Measurements from ENCODE around the gene TM2D3.

TM2D3 gene

GRCh38 chr15:101604124-101604874 lies 47.9 kb downstream of the TM2D3 start:
- DNase-seq (ENCODE audit: low read depth in 2 of 2): no peak

GRCh38 chr15:101602801-101603200 lies 49.4 kb downstream of the TM2D3 start:
- DNase-seq (ENCODE audit: low read depth in 2 of 2): no peak

- no peak for DNase-seq (ENCODE audit: low read depth in 2 of 2)
Observed at GRCh38 chr15:101600035-101600434, 52.1 kb downstream of the TM2D3 start.

GRCh38 chr15:101599091-101599490 lies 53.1 kb downstream of the TM2D3 start:
- DNase-seq (ENCODE audit: low read depth in 2 of 2): no peak

GRCh38 chr15:101597360-101597928 lies 54.7 kb downstream of the TM2D3 start:
- DNase-seq (ENCODE audit: low read depth in 2 of 2): no peak

- DNase-seq (ENCODE audit: low read depth in 2 of 2): no peak
Observed at GRCh38 chr15:101596633-101597032, 55.5 kb downstream of the TM2D3 start.

All from activated CD8-positive, alpha-beta memory T cell treated with anti-CD3 and anti-CD28 coated beads for 4 hours (primary cell).